Activated CD8-positive, alpha-beta memory T cell treated with anti-CD3 and anti-CD28 coated beads for 48 hours (primary cell): Measurements from ENCODE around the gene HERC2.
"Not testable (repeated sequence)": the region's sequence is repeated elsewhere in the genome, so short reads cannot be mapped to it uniquely, and the experiment has no call there.

Experiments used
- DNase-seq, 3 experiments: peaks; one replicate each; pipeline ENCODE4 v3.0.0-alpha.2; 2020; ENCODE audit warnings: low read depth in 2 of 3, low spot score in 2 of 3

HERC2 gene

GRCh38 chr15:28131946-28132345 lies 190.0 kb downstream of the HERC2 start:
- no peak for DNase-seq

- no peak for DNase-seq
These were observed 190.6 kb downstream of the HERC2 start for GRCh38 chr15:28131400-28131799.

GRCh38 chr15:28130651-28131050 lies 191.3 kb downstream of the HERC2 start:
- DNase-seq: no peak

GRCh38 chr15:28129231-28129848 lies 192.6 kb downstream of the HERC2 start:
- DNase-seq: no peak

- no peak for DNase-seq
These were observed 193.9 kb downstream of the HERC2 start for GRCh38 chr15:28128031-28128430.

GRCh38 chr15:28127036-28127435 lies 194.9 kb downstream of the HERC2 start:
- DNase-seq: no peak

- DNase-seq: no peak
These were observed 196.0 kb downstream of the HERC2 start for GRCh38 chr15:28125673-28126651.

- DNase-seq: no peak
These were observed 197.1 kb downstream of the HERC2 start for GRCh38 chr15:28124841-28125240.

GRCh38 chr15:28123408-28124023 lies 198.5 kb downstream of the HERC2 start:
- DNase-seq: no peak

GRCh38 chr15:28122038-28122949 lies 199.7 kb downstream of the HERC2 start:
- no peak for DNase-seq

- DNase-seq: not testable (repeated sequence)
These were observed 200.4 kb downstream of the HERC2 start for GRCh38 chr15:28121577-28121976.

- DNase-seq: no peak
These were observed 201.7 kb downstream of the HERC2 start for GRCh38 chr15:28120359-28120640.

GRCh38 chr15:28118531-28118930 lies 203.4 kb downstream of the HERC2 start:
- no peak for DNase-seq

GRCh38 chr15:28118083-28118482 lies 203.9 kb downstream of the HERC2 start:
- DNase-seq: no peak

GRCh38 chr15:28117432-28117990 lies 204.5 kb downstream of the HERC2 start:
- DNase-seq: no peak

GRCh38 chr15:28116521-28117431 lies 205.2 kb downstream of the HERC2 start:
- DNase-seq: no peak

GRCh38 chr15:28115871-28116270 lies 206.1 kb downstream of the HERC2 start:
- no peak for DNase-seq

- no peak for DNase-seq
These were observed 207.0 kb downstream of the HERC2 start for GRCh38 chr15:28114721-28115622.

- no peak for DNase-seq
These were observed 207.9 kb downstream of the HERC2 start for GRCh38 chr15:28114114-28114455.
